ENCODE measurements around the gene KANK4.

GRCh38 chr1:62288224-62288623 lies 31.0 kb downstream of the KANK4 start:
- TF ChIP-seq CTCF (conservative IDR thresholded peaks at IDR 0.05; ENCODE audit: low read length) (no peak), EZH2phosphoT487 (IDR thresholded peaks at IDR 0.05; ENCODE audit: borderline replicate concordance) (no peak)

Data from Loucy (cell line).